GM19455 (cell line): ENCODE data around the gene AKR1C8.
"Not testable (repeated sequence)": the region's sequence is repeated elsewhere in the genome, so short reads cannot be mapped to it uniquely, and the experiment has no call there.

Experiments used
- ATAC-seq: cut with Tn5 transposase; IDR thresholded peaks from one replicate; pipeline ENCODE4 v1.9.1; 2021; ENCODE audit not compliant: unreplicated experiment

AKR1C8 gene

DNA sequence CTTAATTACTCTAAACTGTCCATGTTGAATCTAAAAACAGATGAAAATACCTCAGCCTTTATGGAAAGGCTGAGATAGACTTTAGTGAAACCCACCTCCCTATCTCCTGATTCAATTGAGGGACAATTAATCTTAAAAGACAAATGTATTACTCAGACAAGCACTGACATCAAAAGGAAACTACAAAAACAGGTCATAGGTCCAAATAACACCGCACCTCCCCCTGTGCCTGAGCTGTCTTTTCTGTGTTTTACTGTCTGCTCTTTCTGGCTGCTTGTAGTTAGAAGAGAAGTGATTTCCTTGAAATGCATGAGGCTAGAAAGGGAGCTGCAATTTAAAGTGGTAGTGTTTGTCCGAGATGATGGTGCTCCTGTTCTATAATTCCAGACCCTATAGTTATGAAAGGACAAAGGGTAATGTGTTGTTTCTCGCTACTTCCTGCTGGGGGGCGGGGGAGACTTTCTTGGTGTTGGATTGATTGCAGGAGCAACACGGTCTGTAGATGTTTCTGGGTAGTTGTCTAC lies 16.0 kb downstream of the AKR1C8 start:
- no peak for ATAC-seq

GRCh38 chr10:5165738-5166137 lies 19.2 kb downstream of the AKR1C8 start:
- no peak for ATAC-seq

- no peak for ATAC-seq
Observed at GRCh38 chr10:5163487-5163886, 21.5 kb downstream of the AKR1C8 start.

- ATAC-seq, result no peak
Observed at GRCh38 chr10:5159126-5159525, 25.8 kb downstream of the AKR1C8 start.

DNA sequence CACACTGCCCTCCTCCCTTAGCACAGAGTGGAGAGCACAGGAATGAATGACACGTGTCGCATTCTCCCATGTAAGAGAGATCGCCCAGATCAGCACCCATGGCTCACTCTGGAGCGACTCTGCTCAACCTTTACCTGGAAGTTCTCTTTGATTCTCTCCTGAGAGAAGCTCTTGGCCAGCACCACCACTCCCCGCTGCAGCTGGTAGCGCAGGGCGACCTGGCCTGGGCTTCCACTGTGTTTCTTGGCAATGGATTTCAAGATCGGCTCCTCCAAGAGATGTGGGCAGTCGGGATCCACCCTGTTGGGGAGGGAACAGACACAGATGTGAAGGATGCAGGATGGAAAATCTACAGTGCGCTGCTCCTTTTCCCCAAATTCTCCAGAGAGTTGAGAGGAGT lies 27.4 kb downstream of the AKR1C8 start:
- no peak for ATAC-seq

DNA sequence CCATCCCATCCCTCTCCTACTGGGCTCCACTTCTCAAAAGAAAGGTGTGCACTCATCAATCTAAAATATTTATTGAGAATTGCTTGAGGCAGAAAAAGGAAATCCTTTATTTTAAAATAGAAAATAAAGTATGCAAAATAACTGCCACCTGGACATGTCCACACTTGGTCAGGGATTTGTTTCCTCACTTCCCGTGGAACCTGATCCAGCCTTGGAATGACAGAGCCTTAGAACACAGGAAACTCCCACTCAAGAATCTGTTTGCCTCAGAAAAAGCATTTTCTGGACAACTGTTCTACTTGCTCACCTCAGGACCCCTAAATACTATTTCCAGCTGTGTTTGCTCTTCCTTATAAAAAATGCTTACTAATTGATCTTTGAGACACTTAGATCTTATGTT lies 29.0 kb downstream of the AKR1C8 start:
- ATAC-seq, result no peak

DNA sequence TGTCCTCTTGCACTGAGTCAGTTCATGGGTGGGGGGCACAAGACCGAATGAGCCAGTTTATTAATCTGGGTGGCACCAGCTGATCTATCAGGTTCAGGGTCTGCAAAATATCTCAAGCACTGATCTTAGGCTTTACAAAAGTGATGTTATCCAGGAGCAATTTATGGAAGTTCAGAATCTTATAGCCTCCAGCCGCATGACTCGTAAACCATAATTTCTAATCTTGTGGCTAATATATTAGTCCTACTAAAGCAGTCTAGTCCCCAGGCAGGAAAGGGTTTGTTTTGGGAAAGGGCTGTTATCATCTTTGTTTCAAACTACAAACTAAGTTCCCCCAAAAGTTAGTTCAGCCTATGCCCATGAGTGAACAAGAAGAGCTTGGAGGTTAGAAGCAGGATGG lies 33.9 kb downstream of the AKR1C8 start:
- no peak for ATAC-seq

GRCh38 chr10:5148678-5149032 lies 36.3 kb downstream of the AKR1C8 start:
- no peak for ATAC-seq

DNA sequence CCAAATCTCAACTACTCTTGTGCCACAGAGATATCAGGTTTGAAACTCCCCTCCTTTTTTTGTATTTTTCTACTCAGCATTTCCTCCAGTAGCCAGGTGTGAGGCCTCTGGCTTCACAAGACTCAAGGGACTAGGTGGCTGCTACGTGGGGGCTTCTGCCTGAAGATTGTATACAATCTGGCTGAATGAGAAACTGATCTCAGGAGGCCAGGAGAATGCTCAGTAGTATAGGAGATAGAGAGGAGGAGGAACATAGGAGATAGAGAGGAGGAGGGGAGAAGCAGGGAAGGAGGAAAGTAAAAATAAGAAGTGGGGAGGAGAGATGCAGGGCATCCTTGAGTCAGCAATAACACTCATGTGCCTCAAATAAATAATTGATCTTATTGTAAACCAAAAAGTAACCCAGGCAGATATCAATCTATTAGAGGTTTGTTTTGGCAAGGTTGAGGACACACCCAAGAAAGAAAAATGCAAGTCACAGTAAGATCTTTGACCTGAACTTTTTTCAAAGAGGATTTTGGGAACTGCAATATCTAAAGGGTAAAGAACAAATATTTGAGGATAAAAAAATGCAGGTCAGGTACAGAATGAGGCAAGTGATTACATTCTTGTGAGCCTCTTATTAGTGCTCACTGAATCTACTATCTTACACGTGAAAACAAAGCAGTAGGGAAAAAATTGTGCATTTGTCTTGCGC lies 36.8 kb downstream of the AKR1C8 start:
- ATAC-seq, result no peak

DNA sequence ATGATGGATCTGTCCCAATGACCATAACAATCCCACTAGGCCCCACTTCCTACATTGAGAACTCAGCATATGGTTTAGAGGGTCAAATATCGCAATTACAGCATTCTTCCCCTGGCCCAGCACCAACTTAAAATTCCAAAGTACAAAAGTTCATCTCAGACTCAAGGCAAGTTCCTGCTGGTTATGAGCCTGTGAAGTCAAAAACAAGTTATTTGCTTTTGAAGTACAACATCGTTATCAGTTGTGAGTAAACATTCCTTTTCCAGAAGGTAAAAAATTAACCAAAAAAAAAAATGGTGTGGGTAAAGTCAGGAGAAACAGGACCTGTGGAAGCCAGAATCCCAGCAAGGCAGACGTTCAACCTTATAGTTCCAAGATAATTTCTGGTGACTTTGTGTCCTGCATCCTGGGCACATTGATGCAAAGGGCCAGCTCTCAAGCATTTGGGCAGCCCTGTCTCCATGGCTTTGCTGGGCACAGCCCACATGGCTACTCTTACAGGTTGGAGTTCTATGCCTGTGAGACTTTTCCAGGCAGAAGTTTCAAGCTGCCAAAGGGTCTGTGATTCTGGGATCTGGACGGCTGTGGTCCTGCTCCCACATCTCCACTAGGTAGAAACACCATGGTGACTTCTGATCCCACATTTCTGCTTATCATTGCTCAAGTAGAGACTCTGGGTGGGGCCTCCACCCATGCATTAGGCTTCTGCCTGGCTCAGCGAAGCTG lies 37.5 kb downstream of the AKR1C8 start:
- no peak for ATAC-seq

- no peak for ATAC-seq
Observed at GRCh38 chr10:5146920-5147254, 38.1 kb downstream of the AKR1C8 start.

DNA sequence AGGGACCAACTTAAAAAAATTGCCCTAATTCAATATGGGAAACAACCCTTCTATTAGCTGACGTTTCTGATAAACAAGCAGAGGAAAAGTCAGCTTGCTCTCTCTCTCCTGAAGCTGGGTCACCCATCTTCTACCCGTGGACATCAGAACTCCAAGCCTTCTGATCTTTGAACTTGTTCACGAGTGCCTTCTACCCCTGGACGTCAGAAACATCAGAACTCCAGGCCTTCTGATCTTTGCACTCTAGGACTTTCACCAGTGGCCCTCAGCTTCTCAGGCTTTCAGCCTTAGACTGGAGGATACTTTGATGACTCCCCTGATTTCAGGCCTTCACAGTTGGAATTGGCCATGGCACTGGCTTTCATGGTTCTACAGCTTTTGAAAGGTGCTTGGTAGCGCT lies 41.8 kb downstream of the AKR1C8 start:
- ATAC-seq, result no peak

DNA sequence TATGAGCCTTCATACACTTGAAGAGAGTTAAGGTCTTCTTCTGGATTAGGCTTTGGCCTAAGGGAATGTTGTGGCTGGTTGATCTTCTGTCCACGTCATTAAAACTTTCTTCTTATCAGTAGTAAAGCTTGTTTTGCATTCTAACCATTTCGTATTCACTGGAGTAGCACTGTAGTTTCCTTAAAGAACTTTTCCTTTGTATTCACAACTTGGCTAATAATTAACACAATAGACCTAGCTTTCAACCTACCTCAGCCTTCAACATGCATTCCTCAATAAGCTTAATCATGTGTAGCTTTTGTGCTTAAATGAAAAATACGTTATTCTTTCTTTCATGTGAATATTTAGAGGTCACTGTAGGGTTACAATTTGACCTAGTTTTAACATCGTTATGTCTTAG lies 42.8 kb downstream of the AKR1C8 start:
- no peak for ATAC-seq

DNA sequence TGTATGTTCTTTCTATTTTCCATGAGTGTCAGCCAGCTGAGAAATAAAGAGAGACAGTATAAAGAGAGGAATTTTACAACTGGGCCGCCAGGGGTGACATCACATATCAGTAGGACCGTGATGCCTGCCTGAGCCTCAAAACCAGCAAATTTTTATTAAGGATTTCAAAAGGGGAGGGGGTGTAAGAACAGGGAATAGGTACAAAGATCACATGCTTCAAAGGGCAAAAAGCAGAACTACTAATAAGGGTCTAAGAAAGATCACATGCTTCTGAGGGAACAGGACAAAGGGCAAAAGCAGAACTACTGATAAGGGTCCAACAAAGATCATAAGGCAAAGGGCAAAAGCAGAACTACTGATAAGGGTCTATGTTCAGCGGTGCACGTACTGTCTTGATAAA lies 47.3 kb downstream of the AKR1C8 start:
- ATAC-seq, result not testable (repeated sequence)

DNA sequence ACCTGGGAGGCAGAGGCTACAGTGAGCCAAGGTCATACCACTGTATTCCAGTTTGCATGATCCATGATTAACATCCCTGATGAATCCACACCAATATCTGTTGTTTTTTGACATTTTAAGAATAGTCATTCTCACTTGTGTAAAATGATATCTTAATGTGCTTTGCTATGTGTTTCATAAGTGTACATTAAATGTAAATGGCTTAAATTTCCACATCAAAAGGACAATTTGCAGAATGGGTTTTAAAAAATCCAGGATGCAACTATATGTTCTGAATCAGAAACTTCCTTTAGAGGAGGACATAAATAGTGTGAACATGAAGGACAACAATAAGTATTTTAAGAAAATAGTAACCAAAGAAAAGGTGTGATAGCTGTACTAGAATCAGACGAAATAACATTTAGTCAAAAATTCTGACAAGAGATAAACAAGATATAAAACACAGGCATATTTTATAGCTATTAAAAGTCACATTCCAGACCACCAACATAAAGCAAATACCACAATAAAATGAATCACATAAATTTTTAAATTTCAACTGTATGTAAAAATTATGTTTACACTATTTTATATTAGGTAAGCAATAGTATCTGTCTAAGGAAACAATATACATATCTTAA lies 48.4 kb downstream of the AKR1C8 start:
- no peak for ATAC-seq

- no peak for ATAC-seq
Observed at GRCh38 chr10:5135581-5135980, 49.4 kb downstream of the AKR1C8 start.

- no peak for ATAC-seq
Observed at GRCh38 chr10:5125315-5126044, 59.5 kb downstream of the AKR1C8 start.

DNA sequence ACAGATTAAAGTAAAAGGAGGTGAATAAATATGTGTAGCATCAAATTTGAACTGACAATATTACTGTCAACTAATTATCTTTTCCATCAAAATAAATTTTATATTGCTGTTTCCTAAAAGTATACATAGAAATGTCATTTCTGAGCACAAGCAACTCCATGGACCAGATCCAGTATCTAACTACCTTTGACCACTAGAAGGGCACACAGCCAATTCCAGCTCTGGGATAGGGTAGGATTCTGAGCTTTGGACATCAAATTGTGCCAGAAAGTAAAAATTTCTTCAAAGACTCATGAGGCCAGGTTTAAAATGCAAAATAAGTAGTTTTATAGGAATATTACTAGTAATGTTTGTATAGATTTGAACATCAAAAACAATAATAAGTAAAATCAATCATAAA lies 61.1 kb downstream of the AKR1C8 start:
- ATAC-seq, result no peak

- not testable (repeated sequence) for ATAC-seq
Observed at GRCh38 chr10:5119997-5120396, 65.0 kb downstream of the AKR1C8 start.

DNA sequence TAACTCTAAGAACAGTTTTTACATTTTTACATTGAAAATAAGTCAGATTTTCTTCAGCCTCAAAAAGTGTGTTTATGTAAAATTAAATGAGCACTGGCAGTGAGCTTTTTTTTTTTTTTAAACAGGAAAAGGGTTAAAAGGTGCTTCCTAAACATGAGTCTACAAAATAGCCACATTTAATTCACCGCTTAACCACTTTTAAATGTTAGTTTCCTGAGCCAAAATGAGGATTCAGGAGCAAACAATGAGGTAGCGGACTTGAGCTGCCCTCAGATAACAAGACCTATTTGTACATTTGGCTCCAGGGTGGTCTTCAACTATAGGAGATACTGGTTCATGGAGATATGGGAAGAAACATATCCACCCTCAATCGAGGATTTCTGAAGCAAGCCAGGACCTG lies 67.9 kb downstream of the AKR1C8 start:
- no peak for ATAC-seq

- ATAC-seq, result no peak
Observed at GRCh38 chr10:5116621-5117020, 68.3 kb downstream of the AKR1C8 start.

GRCh38 chr10:5109861-5110260 lies 75.1 kb downstream of the AKR1C8 start:
- ATAC-seq, result not testable (repeated sequence)
